ENCODE data around the gene TRAPPC8.
"Not testable (repeated sequence)": the region's sequence is repeated elsewhere in the genome, so short reads cannot be mapped to it uniquely, and the experiment has no call there.

Gene TRAPPC8

GRCh38 chr18:31831903-31832302, 111.0 kb downstream of the TRAPPC8 start:
- Histone ChIP-seq H3K79me1 (ENCODE audit: low read length) (no peaks in the 10 kb centered on the region), H3K27me3 (ENCODE audit: insufficient read depth, low read length) (no peaks in the 10 kb centered on the region), H3K9ac (ENCODE audit: low read length) (no peak overlapping the region), H3K23ac (ENCODE audit: low read length) (no peak overlapping the region), H3K36me3 (ENCODE audit: control insufficient read depth in 1 of 2, insufficient read depth in 2 of 2, low read length in 2 of 2) (peaks cover 13% of the 10 kb centered on the region in 2 experiments), H3K4me3 (ENCODE audit: low read depth, low read length) (no peak overlapping the region), H4K91ac (ENCODE audit: low read depth, low read length) (no peak overlapping the region), H3K18ac (ENCODE audit: low read length) (no peak overlapping the region), H3K27ac (ENCODE audit: low read depth, low read length) (no peak overlapping the region), H2AFZ (ENCODE audit: insufficient read depth, low read length, poor library complexity) (no peak overlapping the region), H3K79me2 (ENCODE audit: control insufficient read depth, insufficient read depth, low read length, poor library complexity) (no peaks in the 10 kb centered on the region), H3K4ac (ENCODE audit: low read depth, low read length) (no peak overlapping the region), H4K12ac (ENCODE audit: low read depth, low read length) (no peak overlapping the region), H4K8ac (ENCODE audit: low read depth, low read length) (no peak overlapping the region), H2AK5ac (ENCODE audit: low read length) (no peak overlapping the region), H3K9me3 (ENCODE audit: insufficient read depth, low read depth, low read length) (no peaks in the 10 kb centered on the region), H2BK12ac (ENCODE audit: low read length) (no peak overlapping the region), H3K4me1 (ENCODE audit: control insufficient read depth in 1 of 2, insufficient read depth in 2 of 2, low read length in 2 of 2) (peaks cover 0 to 3% of the 10 kb centered on the region in 2 experiments), H3K14ac (ENCODE audit: low read length) (no peak overlapping the region), H2BK120ac (ENCODE audit: insufficient read depth, low read length, poor library complexity) (no peak overlapping the region), H2BK5ac (ENCODE audit: low read depth, low read length, poor library complexity) (no peak overlapping the region), H3K4me2 (ENCODE audit: low read length) (no peak overlapping the region)
- DNase-seq: no peak
- no CpG with 5 or more reads among the region's 1 CpG for WGBS (ENCODE audit: extremely low coverage, insufficient coverage, insufficient read length)

GRCh38 chr18:31830686-31831085, 112.2 kb downstream of the TRAPPC8 start:
- H3K79me2 ChIP-seq (ENCODE audit: control insufficient read depth, insufficient read depth, low read length, poor library complexity): peaks cover 2% of the 10 kb centered on the region
- no CpG with 5 or more reads among the region's 3 CpGs for WGBS (ENCODE audit: extremely low coverage, insufficient coverage, insufficient read length)
- H4K8ac ChIP-seq (ENCODE audit: low read depth, low read length): no peak overlapping the region
- H4K12ac ChIP-seq (ENCODE audit: low read depth, low read length): no peak overlapping the region
- no peak overlapping the region for H2AFZ ChIP-seq (ENCODE audit: insufficient read depth, low read length, poor library complexity)
- no peak overlapping the region for H3K4me2 ChIP-seq (ENCODE audit: low read length)
- H2BK5ac ChIP-seq (ENCODE audit: low read depth, low read length, poor library complexity): no peak overlapping the region
- H3K14ac ChIP-seq (ENCODE audit: low read length): no peak overlapping the region
- H2BK120ac ChIP-seq (ENCODE audit: insufficient read depth, low read length, poor library complexity): no peak overlapping the region
- no peak overlapping the region for H3K23ac ChIP-seq (ENCODE audit: low read length)
- H3K4me1 ChIP-seq (ENCODE audit: control insufficient read depth in 1 of 2, insufficient read depth in 2 of 2, low read length in 2 of 2): peaks cover 4 to 7% of the 10 kb centered on the region in 2 experiments
- no peaks in the 10 kb centered on the region for H3K27me3 ChIP-seq (ENCODE audit: insufficient read depth, low read length)
- H3K4me3 ChIP-seq (ENCODE audit: low read depth, low read length): no peak overlapping the region
- no peak overlapping the region for H3K27ac ChIP-seq (ENCODE audit: low read depth, low read length)
- H3K4ac ChIP-seq (ENCODE audit: low read depth, low read length): no peak overlapping the region
- H3K9ac ChIP-seq (ENCODE audit: low read length): no peak overlapping the region
- H3K9me3 ChIP-seq (ENCODE audit: insufficient read depth, low read depth, low read length): peaks cover 2% of the 10 kb centered on the region
- H2BK12ac ChIP-seq (ENCODE audit: low read length): no peak overlapping the region
- H2AK5ac ChIP-seq (ENCODE audit: low read length): no peak overlapping the region
- no peak for DNase-seq
- H3K36me3 ChIP-seq (ENCODE audit: control insufficient read depth in 1 of 2, insufficient read depth in 2 of 2, low read length in 2 of 2): peaks cover 11 to 12% of the 10 kb centered on the region in 2 experiments
- H4K91ac ChIP-seq (ENCODE audit: low read depth, low read length): no peak overlapping the region
- no peak overlapping the region for H3K18ac ChIP-seq (ENCODE audit: low read length)
- H3K79me1 ChIP-seq (ENCODE audit: low read length): no peaks in the 10 kb centered on the region

GRCh38 chr18:31828613-31829012, 114.3 kb downstream of the TRAPPC8 start:
- H4K12ac ChIP-seq (ENCODE audit: low read depth, low read length): no peak overlapping the region
- whole genome bisulfite sequencing (ENCODE audit: extremely low coverage, insufficient coverage, insufficient read length): no CpG with 5 or more reads among the region's 10 CpGs

GRCh38 chr18:31826673-31827325, 116.1 kb downstream of the TRAPPC8 start:
- peak overlapping the region; percentile 19 for H3K4me2 ChIP-seq (ENCODE audit: low read length)
- peak in 1 of 2 donors; percentile 13 for DNase-seq
- H3K18ac ChIP-seq (ENCODE audit: low read length); H3K79me1 ChIP-seq (ENCODE audit: low read length); H3K9ac ChIP-seq (ENCODE audit: low read length); H3K4ac ChIP-seq (ENCODE audit: low read depth, low read length); H3K27me3 ChIP-seq (ENCODE audit: insufficient read depth, low read length); H3K23ac ChIP-seq (ENCODE audit: low read length); H3K36me3 ChIP-seq (ENCODE audit: control insufficient read depth in 1 of 2, insufficient read depth in 2 of 2, low read length in 2 of 2); H3K4me1 ChIP-seq (ENCODE audit: control insufficient read depth in 1 of 2, insufficient read depth in 2 of 2, low read length in 2 of 2); H3K79me2 ChIP-seq (ENCODE audit: control insufficient read depth, insufficient read depth, low read length, poor library complexity); H4K12ac ChIP-seq (ENCODE audit: low read depth, low read length); H4K91ac ChIP-seq (ENCODE audit: low read depth, low read length); H3K9me3 ChIP-seq (ENCODE audit: insufficient read depth, low read depth, low read length); H2BK12ac ChIP-seq (ENCODE audit: low read length); H3K14ac ChIP-seq (ENCODE audit: low read length); H2AFZ ChIP-seq (ENCODE audit: insufficient read depth, low read length, poor library complexity); H2AK5ac ChIP-seq (ENCODE audit: low read length); H2BK120ac ChIP-seq (ENCODE audit: insufficient read depth, low read length, poor library complexity); H3K4me3 ChIP-seq (ENCODE audit: low read depth, low read length): not testable (repeated sequence)
- H4K8ac ChIP-seq (ENCODE audit: low read depth, low read length): peak overlapping the region; percentile 67
- no CpG with 5 or more reads among the region's 10 CpGs for WGBS (ENCODE audit: extremely low coverage, insufficient coverage, insufficient read length)
- H2BK5ac ChIP-seq (ENCODE audit: low read depth, low read length, poor library complexity): peak overlapping the region; percentile 18
- peak overlapping the region; percentile 69 for H3K27ac ChIP-seq (ENCODE audit: low read depth, low read length)

More at GRCh38 chr18:31828613-31829012, 114.3 kb downstream of the TRAPPC8 start:
- Histone ChIP-seq H3K79me1 (ENCODE audit: low read length) (no peaks in the 10 kb centered on the region), H3K9me3 (ENCODE audit: insufficient read depth, low read depth, low read length) (peaks cover 2% of the 10 kb centered on the region), H3K27ac (ENCODE audit: low read depth, low read length) (no peak overlapping the region), H3K23ac (ENCODE audit: low read length) (no peak overlapping the region), H2AK5ac (ENCODE audit: low read length) (no peak overlapping the region), H3K79me2 (ENCODE audit: control insufficient read depth, insufficient read depth, low read length, poor library complexity) (peaks cover 2% of the 10 kb centered on the region), H2BK5ac (ENCODE audit: low read depth, low read length, poor library complexity) (no peak overlapping the region), H3K4me1 (ENCODE audit: control insufficient read depth in 1 of 2, insufficient read depth in 2 of 2, low read length in 2 of 2) (peaks cover 4 to 7% of the 10 kb centered on the region in 2 experiments), H3K4me2 (ENCODE audit: low read length) (no peak overlapping the region), H3K18ac (ENCODE audit: low read length) (no peak overlapping the region), H2AFZ (ENCODE audit: insufficient read depth, low read length, poor library complexity) (no peak overlapping the region), H4K91ac (ENCODE audit: low read depth, low read length) (no peak overlapping the region), H3K36me3 (ENCODE audit: control insufficient read depth in 1 of 2, insufficient read depth in 2 of 2, low read length in 2 of 2) (peaks cover 9% of the 10 kb centered on the region in 2 experiments), H3K9ac (ENCODE audit: low read length) (no peak overlapping the region), H2BK12ac (ENCODE audit: low read length) (no peak overlapping the region), H3K4me3 (ENCODE audit: low read depth, low read length) (no peak overlapping the region), H3K14ac (ENCODE audit: low read length) (no peak overlapping the region), H2BK120ac (ENCODE audit: insufficient read depth, low read length, poor library complexity) (no peak overlapping the region), H4K8ac (ENCODE audit: low read depth, low read length) (no peak overlapping the region), H3K4ac (ENCODE audit: low read depth, low read length) (no peak overlapping the region), H3K27me3 (ENCODE audit: insufficient read depth, low read length) (no peaks in the 10 kb centered on the region)
- DNase-seq: no peak
